ENCODE data around the gene VPS13C. TPM values are rescaled to one million over a fixed set of nuclear protein-coding genes. Genes with fewer than 3 reads are reported as not detected.
A peak's percentile ranks its signal among the peaks of the same experiment; 100 is the strongest.
"Not testable (repeated sequence)": the region's sequence is repeated elsewhere in the genome, so short reads cannot be mapped to it uniquely, and the experiment has no call there.

VPS13C gene
- total RNA-seq, 1 experiment from 2014 or later = 180 TPM

DNA sequence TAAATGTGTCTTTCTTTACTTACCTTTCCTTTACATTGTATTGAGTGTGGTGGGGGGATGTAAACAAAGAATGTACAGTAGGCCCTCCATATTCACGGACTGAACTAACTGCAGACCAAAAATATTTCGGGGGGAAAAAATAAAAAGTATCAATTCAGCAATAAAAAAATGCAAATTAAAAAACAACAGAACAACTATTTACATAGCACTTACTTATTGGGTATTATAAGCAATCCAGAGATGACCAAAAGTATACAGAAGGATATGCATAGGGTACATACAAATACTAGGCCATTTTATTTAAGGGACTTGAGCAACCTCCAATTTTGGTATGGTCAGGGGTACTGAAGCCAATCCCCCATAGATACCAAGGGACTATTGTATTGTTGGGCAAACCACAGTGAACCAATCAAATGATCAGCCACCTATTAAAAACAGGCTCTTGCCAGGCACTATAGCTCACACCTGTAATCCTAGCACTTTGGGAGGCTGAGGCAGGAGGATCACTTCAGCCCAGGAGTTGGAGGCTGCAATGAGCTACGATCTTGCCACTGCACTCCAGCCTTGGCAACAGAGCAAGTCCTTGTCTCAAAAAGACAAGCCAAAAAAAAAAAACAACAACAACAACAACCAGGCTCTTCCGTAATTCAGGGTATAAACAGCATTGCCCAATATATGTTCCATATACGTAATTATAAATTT lies 1.8 kb downstream of the VPS13C start:
- Histone ChIP-seq H4K20me1 (ENCODE audit: insufficient read depth, low read depth, low read length) (peaks cover 5% of the 10 kb centered on the region; the same call in 1 of the 2 replicates), H3K4me3 (ENCODE audit: low read length) (peak overlapping the region; percentile 99), H3K9ac (ENCODE audit: low read length) (peak overlapping the region; percentile 33), H3K4me2 (ENCODE audit: low read depth, low read length, poor library complexity, severe bottlenecking) (peak overlapping the region; percentile 95), H3K27me3 (ENCODE audit: low read length) (no peaks in the 10 kb centered on the region), H3K79me2 (ENCODE audit: low read length) (peaks cover 67% of the 10 kb centered on the region), H2AFZ (ENCODE audit: low read length) (no peak overlapping the region), H3K27ac (ENCODE audit: low read length) (no peak overlapping the region; the same call in 1 of the 2 replicates), H3K9me2 (replicated peaks; ENCODE audit: insufficient read depth, low read length) (no peaks in the 10 kb centered on the region), H3K9me3 (ENCODE audit: low read length) (no peaks in the 10 kb centered on the region), H3K36me3 (ENCODE audit: insufficient read depth, low read length) (peaks cover 12% of the 10 kb centered on the region; the same call in 1 of the 2 replicates), H3K4me1 (ENCODE audit: low read length) (peaks cover 43% of the 10 kb centered on the region)
- no peak for DNase-seq

DNA sequence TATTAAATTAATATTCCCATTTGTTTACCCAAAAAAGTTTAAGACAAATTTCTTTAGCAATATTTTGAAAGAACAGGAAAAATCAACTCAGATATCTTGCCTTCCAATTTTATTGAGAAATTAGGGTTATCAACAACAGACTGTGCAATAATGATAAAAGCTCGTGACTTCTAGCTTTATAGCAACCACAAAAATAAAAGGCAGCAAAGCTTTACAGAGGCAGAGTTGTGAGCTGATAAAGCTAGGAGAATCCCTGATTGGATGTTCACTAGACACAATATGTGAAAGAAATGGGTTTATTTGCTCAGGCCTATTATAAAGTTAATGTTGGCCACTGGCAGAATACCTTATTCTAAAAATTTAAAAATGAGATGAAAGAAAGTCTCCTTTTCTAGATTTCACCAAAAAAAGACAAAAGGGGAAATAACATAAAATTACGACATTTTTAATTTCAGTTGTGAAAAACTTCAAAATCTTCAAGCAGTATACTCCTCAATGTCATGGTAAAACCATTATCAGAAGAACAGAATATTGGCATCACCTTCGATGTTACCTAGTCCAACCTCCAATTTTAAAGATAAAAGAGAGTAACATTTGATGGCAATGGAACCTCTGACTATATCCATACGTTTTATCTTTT lies 2.8 kb downstream of the VPS13C start:
- H3K4me1 ChIP-seq (ENCODE audit: low read length) = peaks cover 52% of the 10 kb centered on the region

DNA sequence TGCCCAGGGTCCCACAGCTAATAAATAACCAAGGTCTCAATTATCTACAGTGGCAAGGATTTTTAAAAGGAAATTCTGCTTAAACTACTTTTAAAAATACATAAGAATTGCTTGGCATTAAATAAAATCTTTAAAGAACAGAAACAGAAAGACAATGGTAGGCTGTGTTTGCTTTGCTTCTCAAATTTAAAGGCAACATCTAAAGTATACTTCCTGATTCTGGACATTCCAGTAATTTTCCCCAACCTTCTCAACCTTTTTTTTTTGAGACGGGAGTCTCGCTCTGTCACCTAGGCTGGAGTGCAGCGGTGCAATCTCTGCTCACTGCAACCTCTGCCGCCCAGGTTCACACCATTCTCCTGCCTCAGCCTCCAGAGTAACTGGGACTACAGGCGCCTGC lies 5.3 kb downstream of the VPS13C start:
- H3K4me3 ChIP-seq (ENCODE audit: low read length) = no peak overlapping the region
- H3K27ac ChIP-seq (ENCODE audit: low read length) = no peak overlapping the region
- peaks cover 100% of the 10 kb centered on the region for H3K79me2 ChIP-seq (ENCODE audit: low read length)
- no peaks in the 10 kb centered on the region for H3K27me3 ChIP-seq (ENCODE audit: low read length)
- H3K36me3 ChIP-seq (ENCODE audit: insufficient read depth, low read length) = peaks cover 22% of the 10 kb centered on the region
- H2AFZ ChIP-seq (ENCODE audit: low read length) = no peak overlapping the region
- H3K4me2 ChIP-seq (ENCODE audit: low read depth, low read length, poor library complexity, severe bottlenecking) = no peak overlapping the region
- H4K20me1 ChIP-seq (ENCODE audit: insufficient read depth, low read depth, low read length) = peaks cover 10% of the 10 kb centered on the region; the same call in 1 of the 2 replicates
- no peak overlapping the region for H3K9ac ChIP-seq (ENCODE audit: low read length)
- peaks cover 38% of the 10 kb centered on the region for H3K4me1 ChIP-seq (ENCODE audit: low read length)
- DNase-seq = no peak
- H3K9me3 ChIP-seq (ENCODE audit: low read length) = no peaks in the 10 kb centered on the region
- H3K9me2 ChIP-seq (replicated peaks; ENCODE audit: insufficient read depth, low read length) = no peaks in the 10 kb centered on the region

More for the DNA sequence above, 2.8 kb downstream of the VPS13C start:
- H4K20me1 ChIP-seq (ENCODE audit: insufficient read depth, low read depth, low read length) = peaks cover 5% of the 10 kb centered on the region; the same call in 1 of the 2 replicates
- peak overlapping the region; percentile 30 for H3K4me2 ChIP-seq (ENCODE audit: low read depth, low read length, poor library complexity, severe bottlenecking)
- no peak for DNase-seq
- no peaks in the 10 kb centered on the region for H3K27me3 ChIP-seq (ENCODE audit: low read length)
- H3K9me2 ChIP-seq (replicated peaks; ENCODE audit: insufficient read depth, low read length) = no peaks in the 10 kb centered on the region
- no peak overlapping the region for H3K4me3 ChIP-seq (ENCODE audit: low read length)
- no peak overlapping the region for H3K9ac ChIP-seq (ENCODE audit: low read length)
- no peak overlapping the region for H3K27ac ChIP-seq (ENCODE audit: low read length)
- H3K9me3 ChIP-seq (ENCODE audit: low read length) = no peaks in the 10 kb centered on the region
- no peak overlapping the region for H2AFZ ChIP-seq (ENCODE audit: low read length)
- H3K36me3 ChIP-seq (ENCODE audit: insufficient read depth, low read length) = peaks cover 12% of the 10 kb centered on the region; the same call in 1 of the 2 replicates
- H3K79me2 ChIP-seq (ENCODE audit: low read length) = peaks cover 77% of the 10 kb centered on the region

DNA sequence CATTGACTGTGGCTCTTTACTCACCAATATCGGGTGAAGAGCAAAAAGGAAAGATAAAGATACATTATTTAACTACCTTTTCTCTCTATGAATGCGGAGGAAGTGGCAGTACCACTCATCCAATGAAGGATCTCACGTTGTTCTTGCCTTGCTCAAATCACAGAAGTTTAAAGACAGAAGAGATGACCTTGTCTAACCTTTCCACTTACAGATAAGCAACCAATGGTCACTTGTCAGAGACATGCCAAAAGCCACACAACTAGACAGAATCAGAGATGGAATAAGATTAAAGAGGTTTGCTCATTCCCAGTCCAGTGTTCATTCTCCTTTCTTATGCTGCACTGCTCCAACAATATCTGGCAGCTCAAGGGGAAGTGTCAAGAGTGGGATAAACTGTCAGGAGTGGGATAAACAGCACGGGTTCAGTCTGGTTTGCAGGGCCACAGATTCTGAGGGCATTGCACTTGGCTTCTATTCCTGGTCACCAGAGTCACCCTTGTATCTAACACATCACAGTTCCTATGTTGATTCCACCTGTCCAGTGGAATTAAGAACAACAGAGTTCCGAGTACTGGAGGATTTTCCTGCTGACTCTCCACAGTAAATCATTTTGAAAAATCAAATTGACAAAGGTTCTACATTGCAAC lies 6.7 kb downstream of the VPS13C start:
- peaks cover 88% of the 10 kb centered on the region for H3K79me2 ChIP-seq (ENCODE audit: low read length)
- H3K9me3 ChIP-seq (ENCODE audit: low read length) = no peaks in the 10 kb centered on the region
- H3K9me2 ChIP-seq (replicated peaks; ENCODE audit: insufficient read depth, low read length) = no peaks in the 10 kb centered on the region
- peaks cover 36% of the 10 kb centered on the region for H3K4me1 ChIP-seq (ENCODE audit: low read length)
- no peak overlapping the region for H3K9ac ChIP-seq (ENCODE audit: low read length)
- no peak overlapping the region for H2AFZ ChIP-seq (ENCODE audit: low read length)
- no peak overlapping the region for H3K4me3 ChIP-seq (ENCODE audit: low read length)
- no peaks in the 10 kb centered on the region for H3K27me3 ChIP-seq (ENCODE audit: low read length)
- H3K4me2 ChIP-seq (ENCODE audit: low read depth, low read length, poor library complexity, severe bottlenecking) = no peak overlapping the region
- no peak for DNase-seq
- H3K36me3 ChIP-seq (ENCODE audit: insufficient read depth, low read length) = peaks cover 22% of the 10 kb centered on the region
- H3K27ac ChIP-seq (ENCODE audit: low read length) = no peak overlapping the region
- peaks cover 10% of the 10 kb centered on the region; the same call in 1 of the 2 replicates for H4K20me1 ChIP-seq (ENCODE audit: insufficient read depth, low read depth, low read length)

DNA sequence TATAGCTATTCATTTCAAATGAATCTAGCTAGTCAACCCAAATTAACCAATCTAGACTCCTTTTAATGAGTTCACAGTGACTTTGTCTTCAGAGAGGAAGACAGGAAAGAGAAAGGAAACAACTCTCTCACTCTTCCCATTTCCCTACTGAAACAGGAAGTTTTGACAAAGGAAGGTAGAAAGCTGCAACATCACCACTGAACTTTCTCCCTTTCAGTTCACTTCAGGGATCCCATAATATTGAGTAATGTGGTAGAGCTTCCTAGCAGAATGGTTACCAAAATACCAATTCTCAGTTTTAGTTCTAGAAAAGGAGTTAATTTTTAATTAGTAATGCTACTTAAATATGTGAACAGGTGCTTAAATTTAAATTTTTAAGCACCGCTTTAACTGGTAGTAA lies 7.5 kb downstream of the VPS13C start:
- Histone ChIP-seq H3K9me3 (ENCODE audit: low read length) (no peaks in the 10 kb centered on the region), H2AFZ (ENCODE audit: low read length) (no peak overlapping the region), H3K27me3 (ENCODE audit: low read length) (no peaks in the 10 kb centered on the region), H3K9me2 (replicated peaks; ENCODE audit: insufficient read depth, low read length) (no peaks in the 10 kb centered on the region), H3K79me2 (ENCODE audit: low read length) (peaks cover 81% of the 10 kb centered on the region), H3K36me3 (ENCODE audit: insufficient read depth, low read length) (peaks cover 18% of the 10 kb centered on the region), H3K4me2 (ENCODE audit: low read depth, low read length, poor library complexity, severe bottlenecking) (no peak overlapping the region), H4K20me1 (ENCODE audit: insufficient read depth, low read depth, low read length) (peaks cover 10% of the 10 kb centered on the region; the same call in 1 of the 2 replicates), H3K4me1 (ENCODE audit: low read length) (peaks cover 30% of the 10 kb centered on the region), H3K27ac (ENCODE audit: low read length) (no peak overlapping the region), H3K4me3 (ENCODE audit: low read length) (no peak overlapping the region), H3K9ac (ENCODE audit: low read length) (no peak overlapping the region)
- DNase-seq = no peak

DNA sequence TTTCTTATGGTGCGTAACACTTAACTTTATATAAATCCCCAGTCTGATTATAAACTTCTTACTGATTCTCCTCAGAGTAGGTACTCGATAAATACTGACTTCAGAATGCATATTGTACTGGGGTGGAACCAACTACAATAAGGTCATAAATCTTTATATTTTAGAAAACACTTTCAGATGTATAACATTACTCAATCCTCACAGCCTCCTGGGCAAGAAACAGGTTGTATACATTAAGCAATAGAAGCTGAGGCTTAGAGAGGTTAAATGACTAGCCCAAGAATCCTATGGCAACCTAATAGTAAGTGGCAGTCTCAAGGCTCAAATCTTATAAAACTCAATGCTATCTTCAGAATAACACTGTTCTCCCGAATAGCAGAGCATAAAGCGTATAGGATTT lies 9.1 kb downstream of the VPS13C start:
- Histone ChIP-seq H4K20me1 (ENCODE audit: insufficient read depth, low read depth, low read length) (peaks cover 10% of the 10 kb centered on the region; the same call in 1 of the 2 replicates), H3K4me3 (ENCODE audit: low read length) (no peak overlapping the region), H3K9me3 (ENCODE audit: low read length) (no peaks in the 10 kb centered on the region), H3K9ac (ENCODE audit: low read length) (no peak overlapping the region), H3K27ac (ENCODE audit: low read length) (no peak overlapping the region), H3K4me2 (ENCODE audit: low read depth, low read length, poor library complexity, severe bottlenecking) (no peak overlapping the region), H3K4me1 (ENCODE audit: low read length) (peaks cover 37% of the 10 kb centered on the region), H2AFZ (ENCODE audit: low read length) (no peak overlapping the region), H3K79me2 (ENCODE audit: low read length) (peaks cover 81% of the 10 kb centered on the region), H3K9me2 (replicated peaks; ENCODE audit: insufficient read depth, low read length) (no peaks in the 10 kb centered on the region), H3K27me3 (ENCODE audit: low read length) (no peaks in the 10 kb centered on the region), H3K36me3 (ENCODE audit: insufficient read depth, low read length) (peaks cover 10% of the 10 kb centered on the region)
- DNase-seq = no peak

DNA sequence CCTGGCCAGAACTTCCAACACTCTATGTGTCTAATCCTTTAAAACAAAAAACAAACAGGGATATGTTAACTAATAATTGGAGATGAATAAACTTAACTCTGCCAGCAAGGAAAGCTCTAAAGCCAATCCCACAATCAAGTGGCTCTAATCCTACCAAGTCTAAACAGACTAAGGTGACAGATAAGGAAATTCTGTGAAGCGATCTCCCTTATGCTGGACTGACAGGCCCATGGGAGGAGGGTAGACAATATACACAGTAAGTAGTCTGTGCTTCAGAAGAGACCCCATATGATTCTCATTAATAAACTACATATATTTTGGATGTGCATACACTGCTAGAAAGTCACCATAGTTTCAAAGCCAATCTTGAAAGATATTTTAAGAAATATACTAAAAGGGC lies 10.1 kb downstream of the VPS13C start:
- H3K4me2 ChIP-seq (ENCODE audit: low read depth, low read length, poor library complexity, severe bottlenecking) = no peak overlapping the region
- H3K79me2 ChIP-seq (ENCODE audit: low read length) = peaks cover 81% of the 10 kb centered on the region
- 0 out of 2 replicates have a peak, but pooled peaks cover 4% of the 10 kb centered on the region for H3K9me2 ChIP-seq (replicated peaks; ENCODE audit: insufficient read depth, low read length)
- H3K9ac ChIP-seq (ENCODE audit: low read length) = no peak overlapping the region
- no peak overlapping the region for H3K4me3 ChIP-seq (ENCODE audit: low read length)
- DNase-seq = no peak
- 0 out of 2 replicates have a peak, but pooled peaks cover 5% of the 10 kb centered on the region for H4K20me1 ChIP-seq (ENCODE audit: insufficient read depth, low read depth, low read length)
- H3K9me3 ChIP-seq (ENCODE audit: low read length) = no peaks in the 10 kb centered on the region
- H3K27ac ChIP-seq (ENCODE audit: low read length) = no peak overlapping the region
- peaks cover 41% of the 10 kb centered on the region for H3K4me1 ChIP-seq (ENCODE audit: low read length)
- no peak overlapping the region for H2AFZ ChIP-seq (ENCODE audit: low read length)
- no peaks in the 10 kb centered on the region for H3K27me3 ChIP-seq (ENCODE audit: low read length)
- peaks cover 13% of the 10 kb centered on the region for H3K36me3 ChIP-seq (ENCODE audit: insufficient read depth, low read length)

DNA sequence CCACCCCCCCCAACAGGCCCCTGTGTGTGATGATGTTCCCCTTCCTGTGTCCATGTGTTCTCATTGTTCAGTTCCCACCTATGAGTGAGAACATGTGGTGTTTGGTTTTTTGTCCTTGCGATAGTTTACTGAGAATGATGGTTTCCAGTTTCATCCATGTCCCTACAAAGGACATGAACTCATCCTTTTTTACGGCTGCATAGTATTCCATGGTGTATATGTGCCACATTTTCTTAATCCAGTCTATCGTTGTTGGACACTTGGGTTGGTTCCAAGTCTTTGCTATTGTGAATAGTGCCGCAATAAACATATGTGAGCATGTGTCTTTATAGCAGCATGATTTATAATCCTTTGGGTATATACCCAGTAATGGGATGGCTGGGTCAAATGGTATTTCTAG lies 12.0 kb downstream of the VPS13C start:
- H2AFZ ChIP-seq (ENCODE audit: low read length); H3K4me3 ChIP-seq (ENCODE audit: low read length); H3K4me2 ChIP-seq (ENCODE audit: low read depth, low read length, poor library complexity, severe bottlenecking); H3K27me3 ChIP-seq (ENCODE audit: low read length); H3K9me3 ChIP-seq (ENCODE audit: low read length); H3K9me2 ChIP-seq (replicated peaks; ENCODE audit: insufficient read depth, low read length); DNase-seq; H4K20me1 ChIP-seq (ENCODE audit: insufficient read depth, low read depth, low read length); H3K27ac ChIP-seq (ENCODE audit: low read length); H3K9ac ChIP-seq (ENCODE audit: low read length): not testable (repeated sequence)
- peaks cover 23% of the 10 kb centered on the region for H3K36me3 ChIP-seq (ENCODE audit: insufficient read depth, low read length)
- peaks cover 81% of the 10 kb centered on the region for H3K79me2 ChIP-seq (ENCODE audit: low read length)
- H3K4me1 ChIP-seq (ENCODE audit: low read length) = peaks cover 26% of the 10 kb centered on the region

Measured in Karpas-422 (cell line).